Endothelial cell of hepatic sinusoid (primary cell): ENCODE data around the gene CPED1.
"Not testable (repeated sequence)": the region's sequence is repeated elsewhere in the genome, so short reads cannot be mapped to it uniquely, and the experiment has no call there.

ENCODE experiments used
- in situ Hi-C: cut with HindIII; loops from 2 replicates; pipeline ENCODE4 v1.10.0; 2017; ENCODE audit warnings: low sequenced_read_pairs

Gene CPED1

DNA sequence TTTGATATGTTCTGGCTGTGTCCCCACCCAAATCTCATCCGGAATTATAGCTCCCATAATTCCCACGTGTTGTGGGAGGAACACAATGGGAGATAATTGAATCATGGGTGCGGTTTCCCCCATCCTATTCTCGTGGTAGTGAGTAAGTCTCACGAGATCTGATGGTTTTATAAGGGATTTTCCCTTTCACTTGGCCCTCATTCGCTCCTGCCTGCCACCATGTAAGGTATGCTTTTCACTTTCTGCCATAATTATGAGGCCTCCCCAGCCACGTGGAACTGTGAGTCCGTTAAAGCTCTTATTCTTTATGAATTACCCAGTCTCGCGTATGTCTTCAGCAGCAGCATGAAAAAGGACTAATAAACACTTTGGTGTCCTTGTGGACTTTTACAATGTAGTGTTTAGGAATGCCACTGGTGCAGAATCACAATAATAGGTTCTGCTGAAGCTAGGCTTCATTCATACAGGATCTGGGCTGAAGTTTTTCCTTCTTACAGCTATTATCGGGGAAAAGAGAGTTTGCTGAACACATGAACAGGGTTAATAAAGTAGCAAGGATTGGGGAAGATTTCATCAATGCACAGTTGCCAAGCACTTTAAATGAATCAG is 74.3 kb downstream of the CPED1 start:
- in situ Hi-C loops = no loop called here

DNA sequence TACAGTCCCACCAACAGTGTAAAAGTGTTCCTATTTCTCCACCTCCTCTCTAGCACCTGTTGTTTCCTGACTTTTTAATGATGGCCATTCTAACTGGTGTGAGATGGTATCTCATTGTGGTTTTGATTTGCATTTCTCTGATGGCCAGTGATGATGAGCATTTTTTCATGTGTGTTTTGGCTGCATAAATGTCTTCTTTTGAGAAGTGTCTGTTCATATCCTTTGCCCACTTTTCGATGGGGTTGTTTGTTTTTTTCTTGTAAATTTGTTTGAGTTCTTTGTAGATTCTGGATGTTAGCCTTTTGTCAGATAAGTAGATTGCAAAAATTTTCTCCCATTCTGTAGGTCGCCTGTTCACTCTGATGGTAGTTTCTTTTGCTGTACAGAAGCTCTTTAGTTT is 79.2 kb downstream of the CPED1 start:
- in situ Hi-C loops = not testable (repeated sequence)

DNA sequence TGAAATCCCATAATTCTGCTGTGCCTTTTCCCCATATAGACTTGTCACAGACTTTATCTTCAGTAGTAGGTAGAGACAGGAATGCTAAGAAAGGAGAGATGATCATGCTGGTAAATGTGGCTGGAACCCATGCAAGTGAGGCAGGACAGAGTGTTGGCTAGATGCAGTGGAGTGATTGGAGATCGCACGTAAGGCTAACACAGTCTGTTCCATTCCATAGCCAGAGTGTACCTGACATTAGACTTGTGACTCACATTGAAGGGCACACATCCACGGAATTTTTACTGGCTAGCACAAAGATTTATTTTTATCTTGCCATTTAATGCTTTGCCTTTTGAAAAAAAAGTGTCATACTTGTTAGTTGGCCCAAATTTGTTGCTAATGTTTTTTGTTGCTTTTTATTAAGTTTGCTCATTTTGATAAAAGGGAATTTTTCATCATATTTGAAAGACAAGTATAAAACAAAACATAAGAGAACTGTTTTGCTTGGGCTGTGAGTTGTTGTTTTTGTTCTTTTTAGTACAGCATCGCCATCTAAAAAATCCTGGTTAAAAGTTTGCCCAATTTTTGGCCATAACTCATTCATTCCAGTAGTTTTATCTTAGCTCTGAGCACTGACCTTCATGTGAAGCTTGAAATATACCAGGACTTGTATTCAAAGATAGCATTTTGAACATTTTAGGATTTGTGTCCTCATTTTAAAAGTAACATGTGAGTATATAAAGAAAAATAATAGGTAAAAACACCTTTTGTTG is 81.0 kb downstream of the CPED1 start:
- in situ Hi-C loops = no loop called here

DNA sequence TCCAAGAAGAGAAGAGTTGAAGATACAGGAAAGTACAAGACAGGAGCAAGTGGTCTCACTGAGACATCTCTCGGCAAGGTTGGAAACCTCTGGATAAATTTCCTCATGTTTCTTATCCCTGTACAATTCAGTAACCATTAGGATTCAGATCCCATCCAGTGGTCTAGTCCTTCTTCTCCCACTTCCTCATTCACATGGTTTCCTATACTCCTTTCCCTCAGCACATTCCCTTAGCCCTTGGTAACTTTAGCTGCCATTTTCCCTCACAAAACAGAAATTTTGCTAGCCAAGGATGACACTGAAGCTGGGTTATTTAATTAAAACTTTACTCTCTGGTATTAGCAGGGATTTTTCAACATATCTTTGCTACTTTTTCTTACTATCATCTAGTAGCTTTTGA is 82.6 kb downstream of the CPED1 start:
- in situ Hi-C loops = no loop called here

DNA sequence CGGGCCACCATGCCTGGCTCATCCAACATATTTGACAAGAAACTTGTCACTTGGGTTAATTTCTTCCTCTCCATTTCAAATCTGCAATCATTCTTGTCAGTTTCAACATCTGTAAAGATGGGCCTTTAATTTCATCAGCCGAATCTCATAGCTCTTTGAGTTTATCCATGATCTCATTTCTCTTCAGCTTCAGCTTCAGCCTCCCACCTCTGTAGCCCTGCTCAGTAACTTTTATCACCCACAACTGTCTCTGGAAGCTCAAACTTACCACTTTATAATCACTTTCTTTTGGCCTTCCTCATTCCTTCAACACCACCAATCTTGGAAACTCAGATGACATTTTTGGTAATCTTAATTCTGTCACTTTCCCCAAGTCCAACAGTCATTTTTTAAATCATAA is 83.2 kb downstream of the CPED1 start:
- in situ Hi-C loops = no loop called here

DNA sequence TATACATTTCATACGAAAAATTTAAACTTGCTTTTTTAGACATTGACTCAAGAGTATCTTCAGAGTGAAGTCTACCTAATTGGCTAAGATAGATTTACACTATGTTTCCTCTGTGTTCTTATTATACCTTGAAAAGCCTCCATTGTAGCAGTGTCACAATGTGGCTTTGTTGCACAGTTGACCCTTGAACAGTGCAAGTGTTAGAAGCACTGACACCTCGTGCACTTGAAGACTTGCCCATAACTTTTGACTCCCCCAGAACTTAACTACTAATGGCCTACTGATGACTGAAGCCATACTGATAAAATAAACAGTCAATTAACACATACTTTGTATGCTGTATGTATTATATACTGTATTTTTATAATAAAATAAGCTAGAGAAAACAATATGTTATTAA is 84.3 kb downstream of the CPED1 start:
- in situ Hi-C loops = no loop called here

DNA sequence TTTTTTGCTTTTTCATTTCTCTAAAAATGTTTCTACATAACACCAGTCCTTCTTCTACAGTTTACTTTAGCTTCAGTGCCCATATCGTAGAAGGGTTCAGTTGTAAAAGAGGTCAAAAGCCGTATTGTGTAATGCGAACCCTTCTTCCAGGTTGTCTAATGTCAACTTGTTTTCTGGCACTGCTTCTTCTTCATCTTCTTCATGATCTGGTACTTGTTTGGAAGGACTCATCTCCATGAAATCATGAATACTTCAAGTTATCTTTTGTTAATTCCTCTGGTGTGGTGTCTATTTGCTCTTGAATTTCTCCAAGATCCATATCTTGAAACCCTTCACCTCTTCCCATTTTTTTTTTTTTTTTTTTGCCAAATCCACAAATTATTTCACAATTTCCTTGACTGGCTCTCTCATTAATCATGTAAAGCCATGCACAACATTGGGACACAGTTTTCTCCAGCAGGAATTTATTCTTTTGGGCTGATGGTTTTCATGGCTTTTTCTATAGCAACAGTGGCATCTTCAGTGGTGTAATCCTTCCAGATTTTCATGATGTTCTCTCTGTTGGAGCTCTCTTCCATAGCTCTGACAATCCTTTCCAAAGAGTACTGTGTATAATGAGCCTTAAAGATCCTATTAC is 85.1 kb downstream of the CPED1 start:
- in situ Hi-C loops = no loop called here

DNA sequence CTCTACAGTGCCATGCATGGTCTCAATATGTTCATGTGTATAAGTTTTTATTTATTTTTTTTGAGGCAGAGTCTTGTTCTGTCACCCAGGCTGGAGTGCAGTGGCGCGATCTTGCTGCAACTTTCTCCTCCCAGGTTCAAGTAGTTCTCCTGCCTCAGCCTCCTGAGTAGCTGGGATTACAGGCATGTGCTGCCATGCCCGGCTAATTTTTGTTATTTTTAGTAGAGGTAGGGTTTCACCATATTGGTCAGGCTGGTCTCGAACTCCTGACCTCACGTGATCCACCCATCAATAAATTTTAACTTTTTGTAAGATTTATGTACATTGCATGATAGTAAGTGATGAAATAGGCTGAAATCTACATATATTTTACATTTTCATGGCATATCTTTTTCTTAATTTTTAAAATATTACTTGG is 86.9 kb downstream of the CPED1 start:
- in situ Hi-C loops = not testable (repeated sequence)

DNA sequence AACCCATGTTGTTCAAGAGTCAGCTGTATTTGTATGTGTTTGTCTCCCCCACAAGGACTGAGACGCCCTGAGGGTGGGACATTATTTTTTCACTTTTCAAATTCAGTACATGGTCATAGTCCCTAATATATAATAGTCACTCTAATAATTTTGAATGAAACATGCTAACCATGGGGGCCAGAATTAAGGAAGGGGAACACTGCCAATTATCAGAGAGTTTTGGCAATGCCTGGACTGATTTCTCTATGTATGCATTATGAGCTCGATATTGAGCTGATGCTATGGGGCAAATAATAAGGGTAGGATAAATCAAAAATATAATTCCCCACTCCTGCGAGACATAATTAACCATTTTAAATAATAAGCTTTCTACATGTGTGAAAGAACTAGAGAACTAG is 87.4 kb downstream of the CPED1 start:
- in situ Hi-C loops = no loop called here

DNA sequence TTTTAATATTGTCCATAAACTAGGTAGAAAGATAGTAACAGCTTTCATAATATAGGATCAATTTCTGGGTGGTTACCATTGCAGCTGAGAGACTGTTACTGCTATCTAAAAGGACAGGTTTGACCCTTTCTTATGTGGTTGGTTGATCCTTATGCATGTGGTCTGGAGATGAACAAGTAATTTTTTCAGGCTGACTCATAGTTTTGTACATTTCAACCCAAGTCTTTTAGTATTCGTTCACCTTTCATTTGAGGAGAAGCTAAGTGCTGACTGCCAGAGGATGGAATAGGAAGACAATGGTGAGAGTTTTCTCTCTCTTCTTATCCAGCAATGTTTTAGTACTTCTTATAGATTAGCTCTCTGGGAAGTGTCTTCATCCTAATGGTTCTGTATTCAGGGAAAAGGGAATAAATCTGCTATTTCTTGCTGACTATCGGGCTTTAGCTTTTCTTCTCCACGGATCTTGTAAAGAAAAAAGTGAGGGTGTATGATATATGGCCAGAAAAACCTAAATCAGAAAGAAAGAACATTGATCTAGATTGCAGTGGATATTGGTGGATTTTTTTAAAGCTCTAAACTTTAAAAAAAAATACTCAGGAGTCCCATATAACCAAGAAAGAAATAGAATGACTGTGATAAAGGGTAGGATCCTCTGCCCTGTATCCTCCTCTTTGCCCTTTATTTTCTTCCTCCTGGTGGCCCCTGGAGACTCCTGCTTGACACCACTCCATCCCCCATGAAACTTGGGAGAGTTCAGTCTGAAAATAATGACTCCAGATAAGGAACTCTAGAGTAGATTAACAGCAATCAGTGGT is 88.0 kb downstream of the CPED1 start:
- in situ Hi-C loops = no loop called here

DNA sequence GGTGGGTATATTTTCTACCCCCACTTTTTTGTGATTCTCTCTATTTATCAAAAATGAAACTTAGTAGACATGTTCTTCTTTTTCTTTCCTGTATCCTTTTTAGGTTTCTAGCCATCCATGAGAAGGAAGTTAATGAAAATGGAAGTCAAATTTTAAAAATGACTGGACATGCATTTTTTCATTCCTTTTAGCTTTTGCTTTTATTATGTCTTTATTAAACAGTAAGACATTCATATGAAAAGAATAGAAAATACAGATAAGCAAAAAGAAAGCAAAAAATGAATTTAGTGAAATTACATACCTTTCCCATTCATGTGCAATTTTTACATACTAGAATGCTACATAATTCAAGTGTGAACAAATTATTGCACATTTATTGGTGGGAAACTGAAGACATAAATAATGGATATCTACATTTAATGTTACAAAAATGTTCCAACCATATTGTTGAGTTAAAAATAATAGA is 88.7 kb downstream of the CPED1 start:
- in situ Hi-C loops = no loop called here

DNA sequence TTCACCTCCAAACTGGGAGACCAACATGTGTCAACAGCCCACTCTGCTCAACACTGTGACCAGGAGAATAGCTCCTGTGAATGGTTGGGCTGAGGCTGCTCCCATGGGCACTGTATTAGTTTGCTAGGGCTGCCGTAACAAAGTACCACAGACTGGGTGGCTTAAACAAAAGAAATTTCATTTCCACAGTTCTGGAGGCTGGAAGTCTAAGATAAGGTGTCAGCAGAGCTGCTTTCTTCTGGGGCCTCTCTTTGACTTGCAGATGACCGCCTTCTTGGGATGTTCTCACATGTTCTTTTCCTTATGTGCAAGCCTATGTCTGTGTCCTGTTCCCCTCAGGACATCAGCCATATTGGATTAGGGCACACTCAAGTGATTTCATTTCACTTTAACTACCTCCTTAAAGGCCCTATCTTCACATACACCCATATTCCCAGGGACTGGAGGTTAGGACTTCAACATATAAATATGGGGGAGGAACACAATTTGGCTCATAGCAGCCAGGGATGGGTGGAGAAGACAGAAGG is 90.3 kb downstream of the CPED1 start:
- in situ Hi-C loops = no loop called here

DNA sequence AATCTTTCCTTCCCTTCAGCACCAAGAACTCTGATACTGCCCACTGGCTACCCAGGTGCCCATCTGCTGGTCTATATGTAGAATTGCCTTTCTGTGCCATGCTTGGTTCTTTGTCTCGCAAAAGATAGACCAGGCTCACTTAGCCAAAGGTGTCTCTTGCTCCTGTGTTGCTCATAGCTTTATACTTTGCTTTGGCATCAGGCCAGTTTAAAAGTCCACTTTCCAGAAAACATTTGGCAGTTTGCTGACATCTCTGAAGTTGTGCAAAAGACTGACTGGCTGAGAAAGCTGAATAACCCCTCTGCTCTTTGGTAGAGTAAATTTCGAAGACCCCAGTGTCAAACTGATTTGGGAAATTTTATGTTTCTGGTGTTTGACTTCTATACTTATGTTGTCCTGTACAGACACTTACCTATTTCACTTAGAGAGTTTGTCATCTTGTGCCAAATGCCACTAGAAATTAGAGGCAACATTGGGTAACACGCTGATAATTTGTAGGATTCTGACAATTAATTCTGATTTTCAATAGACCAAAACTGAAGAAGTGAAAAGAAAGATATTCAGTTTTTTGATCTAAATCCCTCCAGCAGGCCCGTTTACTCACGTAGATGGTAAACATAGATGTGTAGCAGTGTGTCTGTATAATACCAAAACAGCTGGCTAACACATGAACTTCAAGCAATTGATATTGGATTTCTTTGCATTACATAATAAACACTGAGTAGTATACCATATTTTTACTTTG is 91.1 kb downstream of the CPED1 start:
- in situ Hi-C loops = no loop called here

DNA sequence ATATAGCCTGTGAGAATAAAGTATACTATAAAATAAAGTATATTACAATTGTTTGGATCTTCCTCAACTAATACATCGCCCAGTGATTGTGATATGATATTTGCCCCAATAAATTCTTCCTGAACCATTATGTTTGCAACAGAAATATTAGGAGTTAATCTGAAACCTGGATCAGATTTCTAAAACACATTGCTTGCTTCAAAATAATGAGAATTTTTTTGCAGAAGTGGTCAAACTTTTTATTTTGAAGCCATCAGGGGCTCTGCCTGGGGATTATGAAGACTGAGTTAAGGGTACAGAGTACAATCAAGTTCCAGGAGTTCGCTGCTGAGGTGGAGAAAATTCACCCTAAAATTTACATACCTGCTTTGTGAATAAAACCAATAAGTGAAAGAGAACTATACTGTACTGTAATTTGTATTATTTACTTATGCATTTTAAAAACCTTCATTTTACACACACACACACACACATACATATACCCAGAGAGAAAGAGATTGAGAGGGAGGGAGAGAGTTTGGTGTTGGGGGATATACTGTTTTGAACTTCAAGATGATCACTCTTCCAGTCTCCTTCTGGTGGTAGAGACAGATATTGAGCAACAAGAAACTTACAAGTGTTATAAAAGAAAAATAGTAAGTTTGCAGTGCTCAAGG is 91.9 kb downstream of the CPED1 start:
- in situ Hi-C loops = no loop called here

DNA sequence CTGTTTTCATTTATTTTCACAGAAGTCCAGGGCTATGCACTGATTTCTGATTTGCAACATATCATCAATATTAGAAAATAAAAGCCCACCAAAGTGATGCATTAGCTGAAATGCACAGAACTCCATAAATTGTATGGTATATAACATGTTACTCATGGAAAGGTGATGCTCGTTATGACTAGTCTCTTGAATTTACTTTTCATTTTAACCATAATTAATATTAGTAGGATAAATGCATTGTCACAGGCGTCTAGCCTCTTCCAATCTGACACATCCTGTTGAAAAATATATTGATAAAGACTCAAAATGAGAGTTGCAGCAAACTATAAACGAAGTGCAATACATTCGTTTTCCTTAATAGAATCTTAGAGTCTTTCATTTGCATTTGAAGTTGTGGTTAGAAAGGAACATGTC is 92.4 kb downstream of the CPED1 start:
- in situ Hi-C loops = no loop called here

DNA sequence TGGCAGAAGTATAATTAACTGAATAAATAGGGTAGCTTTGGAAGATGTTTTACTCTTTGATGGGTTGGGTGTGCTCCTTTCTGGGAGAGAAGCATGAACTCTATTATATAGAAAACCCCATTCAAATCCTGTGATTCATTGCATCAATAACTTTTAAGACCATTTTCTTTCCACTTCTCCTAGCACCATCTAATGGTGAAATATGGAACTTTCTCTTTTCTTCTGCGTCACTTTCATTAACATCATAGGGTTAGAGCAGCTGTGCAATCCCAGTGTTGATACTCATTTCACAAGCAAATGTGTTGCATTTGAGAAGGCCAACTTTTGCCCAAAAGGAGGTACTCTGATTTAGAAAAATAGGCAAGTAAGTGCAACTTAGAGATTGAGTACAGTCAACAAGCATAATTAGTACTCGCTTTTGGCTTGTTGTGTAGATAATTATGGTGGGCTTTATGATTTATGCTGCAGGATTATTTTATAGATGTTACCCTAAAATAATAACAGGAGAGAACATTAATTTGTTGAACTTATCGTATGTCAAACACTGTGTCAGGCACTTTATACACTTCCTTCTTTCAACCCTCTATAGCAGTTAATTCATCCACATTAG is 92.9 kb downstream of the CPED1 start:
- in situ Hi-C loops = no loop called here

DNA sequence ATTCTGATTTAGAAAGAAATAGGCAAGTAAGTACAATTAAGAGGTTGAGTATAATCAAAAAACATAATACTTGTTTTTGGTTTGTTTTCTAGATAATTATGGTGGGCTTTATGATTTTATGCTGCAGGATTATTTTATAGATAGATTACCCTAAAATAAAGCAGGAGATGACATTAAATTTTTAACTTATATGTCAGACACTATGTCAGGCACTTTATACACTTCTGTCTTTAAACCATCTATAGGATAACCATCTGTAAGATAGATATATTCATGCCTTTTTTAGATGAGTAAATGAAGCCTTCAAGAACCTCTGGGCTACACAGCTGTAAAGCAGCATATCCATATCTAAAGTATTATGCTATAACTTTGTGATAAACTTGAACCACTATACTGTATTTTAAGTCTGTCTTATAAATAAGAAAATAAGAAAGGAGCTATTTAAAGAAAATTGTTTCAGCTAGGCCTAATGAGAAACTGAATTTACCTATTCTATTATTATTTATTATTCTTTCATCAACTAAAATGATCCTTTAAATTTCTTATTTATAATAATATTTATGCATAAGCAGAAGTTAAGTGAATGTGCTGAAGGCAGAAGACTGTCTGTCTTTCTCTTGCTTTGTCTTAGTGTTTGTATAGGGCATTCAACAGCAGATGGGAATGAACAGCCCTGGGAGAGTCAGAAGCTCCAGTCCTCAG is 94.0 kb downstream of the CPED1 start:
- in situ Hi-C loops = no loop called here

DNA sequence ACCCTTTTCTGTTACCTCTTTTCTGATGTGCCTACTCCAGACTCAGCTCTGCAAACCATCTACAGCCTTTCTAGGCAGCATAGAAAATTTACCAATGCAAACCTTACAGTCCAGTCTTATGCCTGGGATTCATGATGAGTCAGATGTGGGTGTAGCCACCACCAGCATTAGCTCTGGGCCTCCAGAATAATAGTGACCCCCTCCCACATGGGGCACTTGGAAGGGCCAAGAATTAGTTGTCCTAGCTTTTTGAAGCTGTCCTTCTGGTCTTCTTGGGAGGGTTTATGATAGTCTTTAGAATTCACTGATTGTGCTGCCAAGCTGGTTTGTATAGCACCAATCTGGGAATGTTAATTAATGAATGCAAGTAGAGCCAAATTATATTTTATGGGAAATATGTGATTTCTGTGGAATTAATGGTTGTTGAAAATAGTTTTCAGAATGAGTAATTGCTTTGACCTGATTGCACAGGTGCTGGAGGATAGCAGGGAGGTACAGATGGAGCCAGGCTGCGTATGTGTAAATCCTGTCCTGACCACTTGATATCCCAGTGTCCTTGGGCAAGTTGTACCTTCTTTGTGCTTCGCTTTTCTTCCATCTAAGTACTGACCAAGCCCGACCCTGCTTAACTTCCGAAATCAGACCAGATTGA is 94.8 kb downstream of the CPED1 start:
- in situ Hi-C loops = no loop called here
